Left hindlimb (tissue), 1 donor: Measurements from ENCODE around the gene CFAP20DC.
"Not testable (repeated sequence)": the region's sequence is repeated elsewhere in the genome, so short reads cannot be mapped to it uniquely, and the experiment has no call there.

ENCODE experiments used
- DNase-seq: peaks from one replicate; pipeline ENCODE4 v3.0.0-alpha.2; 2018

Gene CFAP20DC

GRCh38 chr3:59016930-59017616 lies 32.8 kb downstream of the CFAP20DC start:
- no peak for DNase-seq

- DNase-seq = no peak
Measured at GRCh38 chr3:59013611-59014010, 36.2 kb downstream of the CFAP20DC start.

GRCh38 chr3:59006634-59007517 lies 42.9 kb downstream of the CFAP20DC start:
- DNase-seq = no peak

GRCh38 chr3:59001675-59002074 lies 48.1 kb downstream of the CFAP20DC start:
- no peak for DNase-seq

GRCh38 chr3:58999774-59000160 lies 50.1 kb downstream of the CFAP20DC start:
- DNase-seq = no peak

- DNase-seq = no peak
Measured at GRCh38 chr3:58999134-58999773, 50.6 kb downstream of the CFAP20DC start.

- DNase-seq = no peak
Measured at GRCh38 chr3:58998476-58999117, 51.2 kb downstream of the CFAP20DC start.

- no peak for DNase-seq
Measured at GRCh38 chr3:58996730-58997129, 53.1 kb downstream of the CFAP20DC start.

- DNase-seq = no peak
Measured at GRCh38 chr3:58994746-58995330, 55.0 kb downstream of the CFAP20DC start.

GRCh38 chr3:58993547-58993946 lies 56.3 kb downstream of the CFAP20DC start:
- DNase-seq = no peak

GRCh38 chr3:58991623-58992022 lies 58.2 kb downstream of the CFAP20DC start:
- no peak for DNase-seq

- DNase-seq = no peak
Measured at GRCh38 chr3:58991026-58991425, 58.8 kb downstream of the CFAP20DC start.

- DNase-seq = no peak
Measured at GRCh38 chr3:58989955-58990354, 59.9 kb downstream of the CFAP20DC start.

- no peak for DNase-seq
Measured at GRCh38 chr3:58989163-58989562, 60.7 kb downstream of the CFAP20DC start.

- DNase-seq = no peak
Measured at GRCh38 chr3:58988041-58988440, 61.8 kb downstream of the CFAP20DC start.

GRCh38 chr3:58986654-58987053 lies 63.2 kb downstream of the CFAP20DC start:
- DNase-seq = no peak

GRCh38 chr3:58979840-58980239 lies 70.0 kb downstream of the CFAP20DC start:
- no peak for DNase-seq

GRCh38 chr3:58973796-58974195 lies 76.0 kb downstream of the CFAP20DC start:
- no peak for DNase-seq

- DNase-seq = not testable (repeated sequence)
Measured at GRCh38 chr3:58967866-58968265, 82.0 kb downstream of the CFAP20DC start.

GRCh38 chr3:58965865-58966264 lies 84.0 kb downstream of the CFAP20DC start:
- no peak for DNase-seq

- DNase-seq = no peak
Measured at GRCh38 chr3:58963928-58964503, 85.8 kb downstream of the CFAP20DC start.

GRCh38 chr3:58962816-58963215 lies 87.0 kb downstream of the CFAP20DC start:
- no peak for DNase-seq
